Measurements from ENCODE around the gene FNDC1.

The FNDC1 gene

GRCh38 chr6:159250633-159251032 lies 81.4 kb downstream of the FNDC1 start:
- no peak for TF ChIP-seq Cebpa-rat (IDR thresholded peaks at IDR 0.05)
- H3K27ac ChIP-seq, result no peak overlapping the region
- no peak overlapping the region for H3K4me3 ChIP-seq
- no peaks in the 10 kb centered on the region for H4K20me1 ChIP-seq
- no peaks in the 10 kb centered on the region for H3K27me3 ChIP-seq
- H3K4me1 ChIP-seq, result no peaks in the 10 kb centered on the region; a peak in 1 of 20 replicates
- H3K36me3 ChIP-seq, result no peaks in the 10 kb centered on the region
- H3K9ac ChIP-seq, result no peak overlapping the region
- peaks cover 0 to 7% (median 0%) of the 10 kb centered on the region in 11 experiments; a peak in 2 of 22 replicates for H3K9me3 ChIP-seq (replicated peaks in 1 of 11)
- no peak overlapping the region for H3K4me2 ChIP-seq

- TF ChIP-seq Cebpa-rat (IDR thresholded peaks at IDR 0.05), result no peak
- H3K27me3 ChIP-seq, result no peaks in the 10 kb centered on the region
- no peaks in the 10 kb centered on the region for H3K9me3 ChIP-seq (replicated peaks in 1 of 11)
- no peaks in the 10 kb centered on the region; a peak in 1 of 20 replicates for H3K4me1 ChIP-seq
- no peak overlapping the region for H3K4me3 ChIP-seq
- no peak overlapping the region for H3K9ac ChIP-seq
- no peaks in the 10 kb centered on the region for H4K20me1 ChIP-seq
- H3K36me3 ChIP-seq, result no peaks in the 10 kb centered on the region
- H3K27ac ChIP-seq, result no peak overlapping the region
- no peak overlapping the region for H3K4me2 ChIP-seq
These were observed 83.8 kb downstream of the FNDC1 start for GRCh38 chr6:159252955-159253508.

GRCh38 chr6:159254186-159254585 lies 85.0 kb downstream of the FNDC1 start:
- no peak overlapping the region for H3K9ac ChIP-seq
- H3K4me1 ChIP-seq, result no peaks in the 10 kb centered on the region; a peak in 1 of 20 replicates
- no peak overlapping the region for H3K4me3 ChIP-seq
- H3K9me3 ChIP-seq (replicated peaks in 1 of 11), result no peaks in the 10 kb centered on the region
- H4K20me1 ChIP-seq, result no peaks in the 10 kb centered on the region
- no peaks in the 10 kb centered on the region for H3K36me3 ChIP-seq
- no peaks in the 10 kb centered on the region for H3K27me3 ChIP-seq
- no peak for TF ChIP-seq Cebpa-rat (IDR thresholded peaks at IDR 0.05)
- no peak overlapping the region for H3K4me2 ChIP-seq
- no peak overlapping the region for H3K27ac ChIP-seq

GRCh38 chr6:159255434-159255951 lies 86.3 kb downstream of the FNDC1 start:
- H4K20me1 ChIP-seq, result no peaks in the 10 kb centered on the region
- TF ChIP-seq Cebpa-rat (IDR thresholded peaks at IDR 0.05), result no peak
- H3K4me1 ChIP-seq, result no peaks in the 10 kb centered on the region; a peak in 1 of 20 replicates
- no peaks in the 10 kb centered on the region for H3K9me3 ChIP-seq (replicated peaks in 1 of 11)
- H3K36me3 ChIP-seq, result no peaks in the 10 kb centered on the region
- H3K4me2 ChIP-seq, result no peak overlapping the region
- H3K27me3 ChIP-seq, result no peaks in the 10 kb centered on the region
- H3K9ac ChIP-seq, result no peak overlapping the region
- H3K4me3 ChIP-seq, result no peak overlapping the region
- H3K27ac ChIP-seq, result no peak overlapping the region

GRCh38 chr6:159256128-159256527 lies 86.9 kb downstream of the FNDC1 start:
- no peaks in the 10 kb centered on the region for H3K27me3 ChIP-seq
- no peaks in the 10 kb centered on the region for H3K9me3 ChIP-seq (replicated peaks in 1 of 11)
- TF ChIP-seq Cebpa-rat (IDR thresholded peaks at IDR 0.05), result no peak

GRCh38 chr6:159257846-159258245 lies 88.6 kb downstream of the FNDC1 start:
- Histone ChIP-seq H3K4me2 (no peak overlapping the region), H3K9me3 (replicated peaks in 1 of 11) (no peaks in the 10 kb centered on the region), H4K20me1 (no peaks in the 10 kb centered on the region), H3K27me3 (no peaks in the 10 kb centered on the region), H3K4me3 (no peak overlapping the region), H3K36me3 (no peaks in the 10 kb centered on the region), H3K27ac (no peak overlapping the region), H3K4me1 (no peaks in the 10 kb centered on the region; a peak in 1 of 20 replicates), H3K9ac (no peak overlapping the region)
- no peak for TF ChIP-seq Cebpa-rat (IDR thresholded peaks at IDR 0.05)

More at GRCh38 chr6:159256128-159256527, 86.9 kb downstream of the FNDC1 start:
- Histone ChIP-seq H3K4me2 (no peak overlapping the region), H4K20me1 (no peaks in the 10 kb centered on the region), H3K4me3 (no peak overlapping the region), H3K36me3 (no peaks in the 10 kb centered on the region), H3K4me1 (no peaks in the 10 kb centered on the region; a peak in 1 of 20 replicates), H3K27ac (no peak overlapping the region), H3K9ac (no peak overlapping the region)

GRCh38 chr6:159259441-159260125 lies 90.4 kb downstream of the FNDC1 start:
- Histone ChIP-seq H3K9ac (no peak overlapping the region), H3K36me3 (no peaks in the 10 kb centered on the region), H3K4me2 (no peak overlapping the region), H3K4me1 (no peaks in the 10 kb centered on the region), H4K20me1 (no peaks in the 10 kb centered on the region), H3K27me3 (no peaks in the 10 kb centered on the region), H3K9me3 (replicated peaks in 1 of 11) (no peaks in the 10 kb centered on the region), H3K27ac (no peak overlapping the region), H3K4me3 (no peak overlapping the region)
- no peak for TF ChIP-seq Cebpa-rat (IDR thresholded peaks at IDR 0.05)

GRCh38 chr6:159260208-159260607 lies 91.0 kb downstream of the FNDC1 start:
- TF ChIP-seq Cebpa-rat (IDR thresholded peaks at IDR 0.05), result no peak
- no peaks in the 10 kb centered on the region for H3K4me1 ChIP-seq
- H3K36me3 ChIP-seq, result no peaks in the 10 kb centered on the region
- no peak overlapping the region for H3K4me3 ChIP-seq
- H3K4me2 ChIP-seq, result no peak overlapping the region
- no peak overlapping the region for H3K9ac ChIP-seq
- no peaks in the 10 kb centered on the region for H4K20me1 ChIP-seq
- no peak overlapping the region for H3K27ac ChIP-seq
- no peaks in the 10 kb centered on the region for H3K27me3 ChIP-seq
- no peaks in the 10 kb centered on the region for H3K9me3 ChIP-seq (replicated peaks in 1 of 11)

GRCh38 chr6:159261995-159262394 lies 92.8 kb downstream of the FNDC1 start:
- Histone ChIP-seq H4K20me1 (no peaks in the 10 kb centered on the region), H3K27ac (no peak overlapping the region), H3K9me3 (replicated peaks in 1 of 11) (no peaks in the 10 kb centered on the region), H3K36me3 (no peaks in the 10 kb centered on the region), H3K4me2 (no peak overlapping the region), H3K27me3 (no peaks in the 10 kb centered on the region), H3K4me3 (no peak overlapping the region), H3K9ac (no peak overlapping the region), H3K4me1 (no peaks in the 10 kb centered on the region)
- no peak for TF ChIP-seq Cebpa-rat (IDR thresholded peaks at IDR 0.05)

GRCh38 chr6:159262586-159262985 lies 93.4 kb downstream of the FNDC1 start:
- no peaks in the 10 kb centered on the region for H3K27me3 ChIP-seq
- no peaks in the 10 kb centered on the region for H3K36me3 ChIP-seq
- no peak overlapping the region for H3K27ac ChIP-seq
- H3K9ac ChIP-seq, result no peak overlapping the region
- H3K9me3 ChIP-seq (replicated peaks in 1 of 11), result no peaks in the 10 kb centered on the region
- H4K20me1 ChIP-seq, result no peaks in the 10 kb centered on the region
- no peak for TF ChIP-seq Cebpa-rat (IDR thresholded peaks at IDR 0.05)
- H3K4me3 ChIP-seq, result no peak overlapping the region
- no peaks in the 10 kb centered on the region for H3K4me1 ChIP-seq
- H3K4me2 ChIP-seq, result no peak overlapping the region

Measured in BLaER1 treated with 17β-estradiol and CSF1 and Interleukin-3, amounts not matched to agents 10 nM and 100 nM (cell line).